ENCODE measurements around the gene PALLD. TPM values are rescaled to one million over a fixed set of nuclear protein-coding genes. Genes with fewer than 3 reads are reported as not detected.

The PALLD gene
- total RNA-seq, 1 experiment from 2014 or later, result 6.5 TPM

DNA sequence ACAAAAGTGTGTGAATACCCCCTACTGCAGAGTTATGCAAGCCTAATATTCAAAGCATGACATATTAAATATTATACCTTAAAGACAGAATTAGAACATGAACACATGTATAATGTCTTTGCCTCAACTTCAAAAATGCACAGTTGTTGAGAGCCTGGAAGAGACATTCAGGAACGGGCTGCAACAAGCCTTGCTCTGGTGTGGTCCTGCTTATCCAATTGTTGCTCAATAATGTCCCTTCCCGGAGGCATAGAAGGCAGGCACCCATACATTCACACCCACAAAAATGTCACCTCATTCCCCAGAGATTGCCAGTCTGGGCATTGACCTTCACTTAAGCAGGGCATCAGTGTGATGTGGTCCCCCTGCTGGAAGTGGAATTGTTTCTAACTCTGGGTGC lies 274.4 kb downstream of the PALLD start:
- in situ Hi-C loops (cut with HindIII; ENCODE audit: low pct_unique_long_range_greater_than_20kb, low sequenced_read_pairs) (no loop called here), intact Hi-C loops (cut with micrococcal nuclease; ENCODE audit: unreplicated experiment) (no loop called here)
- no peaks in the 10 kb centered on the region for H3K4me1 ChIP-seq (ENCODE audit: control insufficient read depth, insufficient read depth, low read length)
- TF ChIP-seq SIN3A (IDR thresholded peaks at IDR 0.05; ENCODE audit: borderline replicate concordance, insufficient read depth, low read depth, low read length) (no peak), POLR2AphosphoS5 (IDR thresholded peaks at IDR 0.05; ENCODE audit: low read depth, low read length) (no peak), TCF7L2 (IDR thresholded peaks at IDR 0.05; ENCODE audit: low read depth, low read length) (no peak)
- TF ChIP-seq, protein P1, sequence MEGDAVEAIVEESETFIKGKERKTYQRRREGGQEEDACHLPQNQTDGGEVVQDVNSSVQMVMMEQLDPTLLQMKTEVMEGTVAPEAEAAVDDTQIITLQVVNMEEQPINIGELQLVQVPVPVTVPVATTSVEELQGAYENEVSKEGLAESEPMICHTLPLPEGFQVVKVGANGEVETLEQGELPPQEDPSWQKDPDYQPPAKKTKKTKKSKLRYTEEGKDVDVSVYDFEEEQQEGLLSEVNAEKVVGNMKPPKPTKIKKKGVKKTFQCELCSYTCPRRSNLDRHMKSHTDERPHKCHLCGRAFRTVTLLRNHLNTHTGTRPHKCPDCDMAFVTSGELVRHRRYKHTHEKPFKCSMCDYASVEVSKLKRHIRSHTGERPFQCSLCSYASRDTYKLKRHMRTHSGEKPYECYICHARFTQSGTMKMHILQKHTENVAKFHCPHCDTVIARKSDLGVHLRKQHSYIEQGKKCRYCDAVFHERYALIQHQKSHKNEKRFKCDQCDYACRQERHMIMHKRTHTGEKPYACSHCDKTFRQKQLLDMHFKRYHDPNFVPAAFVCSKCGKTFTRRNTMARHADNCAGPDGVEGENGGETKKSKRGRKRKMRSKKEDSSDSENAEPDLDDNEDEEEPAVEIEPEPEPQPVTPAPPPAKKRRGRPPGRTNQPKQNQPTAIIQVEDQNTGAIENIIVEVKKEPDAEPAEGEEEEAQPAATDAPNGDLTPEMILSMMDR (IDR thresholded peaks at IDR 0.05), result no peak
- TF ChIP-seq, protein P2, sequence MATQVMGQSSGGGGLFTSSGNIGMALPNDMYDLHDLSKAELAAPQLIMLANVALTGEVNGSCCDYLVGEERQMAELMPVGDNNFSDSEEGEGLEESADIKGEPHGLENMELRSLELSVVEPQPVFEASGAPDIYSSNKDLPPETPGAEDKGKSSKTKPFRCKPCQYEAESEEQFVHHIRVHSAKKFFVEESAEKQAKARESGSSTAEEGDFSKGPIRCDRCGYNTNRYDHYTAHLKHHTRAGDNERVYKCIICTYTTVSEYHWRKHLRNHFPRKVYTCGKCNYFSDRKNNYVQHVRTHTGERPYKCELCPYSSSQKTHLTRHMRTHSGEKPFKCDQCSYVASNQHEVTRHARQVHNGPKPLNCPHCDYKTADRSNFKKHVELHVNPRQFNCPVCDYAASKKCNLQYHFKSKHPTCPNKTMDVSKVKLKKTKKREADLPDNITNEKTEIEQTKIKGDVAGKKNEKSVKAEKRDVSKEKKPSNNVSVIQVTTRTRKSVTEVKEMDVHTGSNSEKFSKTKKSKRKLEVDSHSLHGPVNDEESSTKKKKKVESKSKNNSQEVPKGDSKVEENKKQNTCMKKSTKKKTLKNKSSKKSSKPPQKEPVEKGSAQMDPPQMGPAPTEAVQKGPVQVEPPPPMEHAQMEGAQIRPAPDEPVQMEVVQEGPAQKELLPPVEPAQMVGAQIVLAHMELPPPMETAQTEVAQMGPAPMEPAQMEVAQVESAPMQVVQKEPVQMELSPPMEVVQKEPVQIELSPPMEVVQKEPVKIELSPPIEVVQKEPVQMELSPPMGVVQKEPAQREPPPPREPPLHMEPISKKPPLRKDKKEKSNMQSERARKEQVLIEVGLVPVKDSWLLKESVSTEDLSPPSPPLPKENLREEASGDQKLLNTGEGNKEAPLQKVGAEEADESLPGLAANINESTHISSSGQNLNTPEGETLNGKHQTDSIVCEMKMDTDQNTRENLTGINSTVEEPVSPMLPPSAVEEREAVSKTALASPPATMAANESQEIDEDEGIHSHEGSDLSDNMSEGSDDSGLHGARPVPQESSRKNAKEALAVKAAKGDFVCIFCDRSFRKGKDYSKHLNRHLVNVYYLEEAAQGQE (IDR thresholded peaks at IDR 0.05; ENCODE audit: insufficient read depth in 1 of 2, low read depth in 2 of 2, low read length in 1 of 2), result no peak
- ChIA-PET CTCF (no interaction called here), POLR2A (no interaction called here)
- H3K27me3 ChIP-seq (ENCODE audit: control insufficient read depth, insufficient read depth, low read length), result no peaks in the 10 kb centered on the region
- no peaks in the 10 kb centered on the region for H3K36me3 ChIP-seq (ENCODE audit: control insufficient read depth, insufficient read depth, low read length)
- no peak overlapping the region for H3K27ac ChIP-seq (ENCODE audit: low read length)
- no peaks in the 10 kb centered on the region for H3K9me3 ChIP-seq (ENCODE audit: control insufficient read depth, insufficient read depth, low read depth, low read length)
- no TSS peak for BruUV-seq (replicated peaks)
- H3K4me3 ChIP-seq (ENCODE audit: low read depth in 2 of 2, low read length in 2 of 2), result no peak overlapping the region
- ATAC-seq (no peak), DNase-seq (ENCODE audit: low read depth, low spot score) (no peak)

DNA sequence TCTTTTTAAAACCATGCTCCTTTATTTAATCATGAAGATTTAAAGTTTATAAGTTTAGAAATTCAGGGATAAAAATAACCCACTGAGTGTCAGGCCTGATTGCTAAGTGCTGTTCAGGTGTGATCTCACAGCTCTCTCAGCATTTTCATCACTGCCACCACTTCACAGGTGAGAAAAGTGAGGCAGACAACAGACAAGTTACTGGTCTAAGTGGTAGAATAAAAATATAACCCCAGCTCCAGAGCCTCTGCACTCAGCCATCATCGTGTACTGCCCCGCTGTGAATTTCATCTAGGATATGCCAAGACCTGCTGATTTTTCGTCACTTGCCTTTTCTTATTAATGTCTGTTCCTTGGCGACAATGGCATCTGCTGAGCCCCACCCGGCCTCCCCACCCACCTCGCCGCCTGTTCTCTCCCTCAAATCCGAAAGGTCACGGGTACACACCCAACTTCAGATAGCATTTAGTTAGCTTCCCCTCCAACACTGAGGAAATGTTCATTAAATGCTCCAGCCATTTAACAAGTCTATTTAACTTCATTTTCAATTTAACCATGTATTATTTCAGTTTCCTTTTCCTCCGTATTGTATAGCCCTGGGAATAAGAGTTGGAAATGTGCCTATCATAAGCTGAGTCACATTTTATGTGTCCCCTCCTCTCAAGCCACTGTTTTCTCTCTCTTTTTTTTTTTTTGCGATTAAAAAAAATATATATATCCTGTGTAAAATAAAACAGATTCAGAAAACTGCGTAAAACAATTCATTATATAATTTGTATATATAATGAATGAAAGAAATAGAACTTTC lies 276.7 kb downstream of the PALLD start:
- in situ Hi-C loops (cut with HindIII; ENCODE audit: low pct_unique_long_range_greater_than_20kb, low sequenced_read_pairs), result no loop called here
- intact Hi-C loops (cut with micrococcal nuclease; ENCODE audit: unreplicated experiment), result no loop called here
- no TSS peak for BruUV-seq (replicated peaks)
- Histone ChIP-seq H3K4me3 (ENCODE audit: low read depth in 2 of 2, low read length in 2 of 2) (no peak overlapping the region), H3K4me1 (ENCODE audit: control insufficient read depth, insufficient read depth, low read length) (no peaks in the 10 kb centered on the region), H3K9me3 (ENCODE audit: control insufficient read depth, insufficient read depth, low read depth, low read length) (no peaks in the 10 kb centered on the region), H3K36me3 (ENCODE audit: control insufficient read depth, insufficient read depth, low read length) (no peaks in the 10 kb centered on the region), H3K27ac (ENCODE audit: low read length) (no peak overlapping the region), H3K27me3 (ENCODE audit: control insufficient read depth, insufficient read depth, low read length) (no peaks in the 10 kb centered on the region)
- DNase-seq (ENCODE audit: low read depth, low spot score), result no peak
- ChIA-PET POLR2A (no interaction called here), CTCF (interaction anchor here (0.6 kb wide), 1 partner anchor 580 kb away, joined by 3 read pairs; no protein-coding TSS in a partner anchor)
- no peak for TF ChIP-seq POLR2AphosphoS5 (IDR thresholded peaks at IDR 0.05; ENCODE audit: low read depth, low read length)
- TF ChIP-seq, protein P2 (IDR thresholded peaks at IDR 0.05; ENCODE audit: insufficient read depth in 1 of 2, low read depth in 2 of 2, low read length in 1 of 2), result no peak
- TF ChIP-seq, protein P1 (IDR thresholded peaks at IDR 0.05), result no peak
- TF ChIP-seq SIN3A (IDR thresholded peaks at IDR 0.05; ENCODE audit: borderline replicate concordance, insufficient read depth, low read depth, low read length), result no peak
- no peak for TF ChIP-seq TCF7L2 (IDR thresholded peaks at IDR 0.05; ENCODE audit: low read depth, low read length)
- ATAC-seq, result no peak

Measured in Panc1 (cell line).